HepG2 (cell line): ENCODE results near the gene GPD1. TPM values are rescaled to one million over a fixed set of nuclear protein-coding genes. Genes with fewer than 3 reads are reported as not detected.
A peak's percentile ranks its signal among the peaks of the same experiment; 100 is the strongest.

Source experiments
- ASH2L ChIP-seq: fragments of 300-600, 200-600 bp; sonication (generic); IDR thresholded peaks from 2 replicates; pipeline ENCODE4 v1.7.0; 2017; ENCODE audit warnings: low read depth, mild to moderate bottlenecking, moderate library complexity, mixed read lengths, low read length; ENCODE audit not compliant: insufficient read length
- ATRX ChIP-seq: sonication (generic); formaldehyde crosslinking; IDR thresholded peaks from 2 replicates; pipeline ENCODE4 v1.4.0; 2020; ENCODE audit warnings: missing genetic modification reagents, borderline replicate concordance
- EED ChIP-seq: sonication (generic); formaldehyde crosslinking; IDR thresholded peaks from 2 replicates; pipeline ENCODE4 v1.5.0; 2020; ENCODE audit warnings: mild to moderate bottlenecking, missing genetic modification reagents
- KLF11 ChIP-seq: IDR thresholded peaks from 2 replicates; pipeline ENCODE4 v1.6.1; 2016; ENCODE audit warnings: missing compliant biosample characterization
- KMT2B ChIP-seq: IDR thresholded peaks from 2 replicates; pipeline ENCODE4 v1.6.1; 2016; ENCODE audit warnings: missing genetic modification reagents, missing compliant biosample characterization
- RORA ChIP-seq: sonication (generic); formaldehyde crosslinking; IDR thresholded peaks from 2 replicates; pipeline ENCODE4 v1.5.0; 2020; ENCODE audit warnings: mild to moderate bottlenecking, missing genetic modification reagents, moderate library complexity
- SRY ChIP-seq: sonication (generic); formaldehyde crosslinking; IDR thresholded peaks from 2 replicates; pipeline ENCODE4 v1.8.0; 2022; ENCODE audit warnings: mild to moderate bottlenecking, missing genetic modification reagents
- WIZ ChIP-seq: sonication (generic); formaldehyde crosslinking; IDR thresholded peaks from 2 replicates; pipeline ENCODE4 v1.5.1; 2020; ENCODE audit warnings: mild to moderate bottlenecking, missing genetic modification reagents
- ZBTB38 ChIP-seq: sonication (generic); formaldehyde crosslinking; IDR thresholded peaks from 2 replicates; pipeline ENCODE4 v1.5.1; 2020; ENCODE audit warnings: mild to moderate bottlenecking, missing genetic modification reagents
- ZNF10 ChIP-seq: sonication (generic); formaldehyde crosslinking; IDR thresholded peaks from 2 replicates; pipeline ENCODE4 v1.4.0; 2020; ENCODE audit warnings: mild to moderate bottlenecking, low read depth, missing genetic modification reagents, borderline replicate concordance
- ZNF121 ChIP-seq: sonication (generic); formaldehyde crosslinking; IDR thresholded peaks from 2 replicates; pipeline ENCODE4 v1.5.0; 2020; ENCODE audit warnings: mild to moderate bottlenecking, missing genetic modification reagents
- ZNF234 ChIP-seq: sonication (generic); formaldehyde crosslinking; conservative IDR thresholded peaks from 2 replicates; pipeline ENCODE4 v1.5.1; 2020; ENCODE audit warnings: mild to moderate bottlenecking, missing genetic modification reagents
- ZNF251 ChIP-seq: sonication (generic); formaldehyde crosslinking; IDR thresholded peaks from 2 replicates; pipeline ENCODE4 v1.9.0; 2021; ENCODE audit warnings: mild to moderate bottlenecking, missing genetic modification reagents
- ZNF34 ChIP-seq: sonication (generic); formaldehyde crosslinking; IDR thresholded peaks from 2 replicates; pipeline ENCODE4 v1.4.0; 2020; ENCODE audit warnings: mild to moderate bottlenecking, missing genetic modification reagents, borderline replicate concordance
- ZNF549 ChIP-seq: sonication (generic); formaldehyde crosslinking; IDR thresholded peaks from 2 replicates; pipeline ENCODE4 v1.5.0; 2020; ENCODE audit warnings: missing genetic modification reagents
- ZNF703 ChIP-seq: sonication (generic); formaldehyde crosslinking; IDR thresholded peaks from 2 replicates; pipeline ENCODE4 v1.5.1; 2020; ENCODE audit warnings: missing genetic modification reagents, mild to moderate bottlenecking, moderate library complexity, borderline replicate concordance
- ZNF709 ChIP-seq: sonication (generic); formaldehyde crosslinking; IDR thresholded peaks from 2 replicates; pipeline ENCODE4 v1.5.0; 2020; ENCODE audit warnings: mild to moderate bottlenecking, missing genetic modification reagents
- ZNF737 ChIP-seq: sonication (generic); formaldehyde crosslinking; IDR thresholded peaks from 2 replicates; pipeline ENCODE4 v1.5.0; 2020; ENCODE audit warnings: missing genetic modification reagents, mild to moderate bottlenecking, borderline replicate concordance
- ZNF816 ChIP-seq: sonication (generic); formaldehyde crosslinking; IDR thresholded peaks from 2 replicates; pipeline ENCODE4 v1.8.0; 2022; ENCODE audit warnings: missing genetic modification reagents, mild to moderate bottlenecking, borderline replicate concordance
- polyA plus RNA-seq, 8 experiments: library from polyadenylated mRNA; depleted of rRNA in 3 of 8; stranded (reverse) in 7 of 8; unstranded in 1 of 8; fragments of >200 nt; fragmentation: Illumina TruSeq in 4 of 8; extraction: Trizol in 4 of 8; gene quantifications; 2 replicates each; pipeline versions ENCODE4 v1.2.1 to v1.2.3, GENCODE V29; 2011 to 2016; ENCODE audit warnings: low read depth in 4 of 8, missing spikeins in 1 of 8, mixed read lengths in 1 of 8; ENCODE audit not compliant: insufficient read depth in 1 of 8
- total RNA-seq, 5 experiments: library from RNA; depleted of rRNA; stranded (reverse); fragments of >200 nt; fragmentation: Illumina TruSeq; extraction: Trizol; gene quantifications; 2 replicates each; pipeline ENCODE4 v1.2.3, GENCODE V29; 2016; ENCODE audit warnings: low read depth in 1 of 5
- TF ChIP-seq, protein P1 (sequence below): sonication (generic); formaldehyde crosslinking; IDR thresholded peaks from 2 replicates; pipeline ENCODE4 v1.8.0; 2022; ENCODE audit warnings: mild to moderate bottlenecking, missing genetic modification reagents, moderate library complexity
- TF ChIP-seq, protein P2 (sequence below): IDR thresholded peaks from 2 replicates; pipeline ENCODE4 v1.6.1; 2016; ENCODE audit warnings: low read depth, control low read depth
- TF ChIP-seq, protein P3 (sequence below): sonication (generic); formaldehyde crosslinking; IDR thresholded peaks from 2 replicates; pipeline ENCODE4 v1.8.1; 2022; ENCODE audit warnings: low read depth, mild to moderate bottlenecking, missing genetic modification reagents
- TF ChIP-seq, protein P4 (sequence below): sonication (generic); formaldehyde crosslinking; IDR thresholded peaks from 2 replicates; pipeline ENCODE4 v1.8.1; 2023; ENCODE audit warnings: mild to moderate bottlenecking, moderate library complexity, missing genetic modification reagents

GPD1 gene
- total and polyA plus RNA-seq, 2 of the 13 experiments (the other 11 are each of a cell fraction or from before 2014, with no cell fraction given): 3.7 to 30.6 TPM

DNA sequence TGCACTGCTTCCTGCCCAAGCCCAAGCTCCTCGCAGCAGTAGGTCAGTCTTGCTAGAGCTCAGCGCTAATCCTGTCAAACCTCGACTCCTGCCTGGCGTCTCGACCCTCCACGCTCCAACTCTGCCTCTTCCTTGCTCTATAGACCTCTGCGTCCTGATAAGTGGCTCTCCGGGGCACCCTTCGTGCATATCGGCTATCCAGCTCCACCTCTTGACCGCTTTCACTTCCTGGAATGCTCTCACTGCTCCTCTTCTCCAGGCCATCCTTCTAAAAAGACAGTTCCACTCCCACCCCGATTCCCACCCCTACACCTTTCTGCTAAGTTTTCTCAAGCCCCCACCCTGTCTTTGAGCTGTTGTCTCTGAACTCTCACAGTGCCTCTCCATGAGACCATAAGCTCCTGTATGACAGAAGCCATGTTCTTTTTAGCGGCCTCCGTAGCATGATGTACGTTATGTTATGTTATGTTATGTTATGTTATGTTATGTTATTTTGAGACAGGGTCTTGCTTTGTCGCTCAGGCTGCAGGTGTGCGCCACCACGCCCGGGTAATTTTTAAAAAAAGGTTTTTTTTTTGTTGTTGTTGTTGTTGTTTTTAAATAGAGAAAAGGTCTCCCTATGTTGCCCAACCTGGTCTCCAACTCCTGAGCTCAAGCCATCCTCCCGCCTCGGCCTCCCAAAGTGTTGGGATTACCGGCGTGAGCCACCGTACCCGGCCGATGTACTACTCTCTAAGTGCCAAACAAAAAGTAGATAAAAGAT, 8.8 kb downstream of the GPD1 start (continued):
- TF ChIP-seq ZNF703: no peak
- TF ChIP-seq, protein P1, sequence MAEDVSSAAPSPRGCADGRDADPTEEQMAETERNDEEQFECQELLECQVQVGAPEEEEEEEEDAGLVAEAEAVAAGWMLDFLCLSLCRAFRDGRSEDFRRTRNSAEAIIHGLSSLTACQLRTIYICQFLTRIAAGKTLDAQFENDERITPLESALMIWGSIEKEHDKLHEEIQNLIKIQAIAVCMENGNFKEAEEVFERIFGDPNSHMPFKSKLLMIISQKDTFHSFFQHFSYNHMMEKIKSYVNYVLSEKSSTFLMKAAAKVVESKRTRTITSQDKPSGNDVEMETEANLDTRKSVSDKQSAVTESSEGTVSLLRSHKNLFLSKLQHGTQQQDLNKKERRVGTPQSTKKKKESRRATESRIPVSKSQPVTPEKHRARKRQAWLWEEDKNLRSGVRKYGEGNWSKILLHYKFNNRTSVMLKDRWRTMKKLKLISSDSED (CRISPR knock-in tag): no peak; the same call in 1 of the 2 replicates
- TF ChIP-seq EED (CRISPR knock-in tag): peak; percentile 7; the same call in 1 of the 2 replicates
- TF ChIP-seq WIZ (CRISPR knock-in tag): peak; percentile 58; the same call in 1 of the 2 replicates
- TF ChIP-seq SRY (CRISPR knock-in tag): no peak
- TF ChIP-seq KLF11 (CRISPR knock-in tag): no peak
- TF ChIP-seq KMT2B (CRISPR knock-in tag): 0 out of 2 replicates have a peak, but pooled peaks have one; percentile 5
- no peak for TF ChIP-seq RORA (CRISPR knock-in tag)
- 0 out of 2 replicates have a peak, but pooled peaks have one; percentile 74 for TF ChIP-seq ZNF34 (CRISPR knock-in tag)
- 0 out of 2 replicates have a peak, but pooled peaks have one; percentile 41 for TF ChIP-seq ZNF251 (CRISPR knock-in tag)
- TF ChIP-seq, protein P2, sequence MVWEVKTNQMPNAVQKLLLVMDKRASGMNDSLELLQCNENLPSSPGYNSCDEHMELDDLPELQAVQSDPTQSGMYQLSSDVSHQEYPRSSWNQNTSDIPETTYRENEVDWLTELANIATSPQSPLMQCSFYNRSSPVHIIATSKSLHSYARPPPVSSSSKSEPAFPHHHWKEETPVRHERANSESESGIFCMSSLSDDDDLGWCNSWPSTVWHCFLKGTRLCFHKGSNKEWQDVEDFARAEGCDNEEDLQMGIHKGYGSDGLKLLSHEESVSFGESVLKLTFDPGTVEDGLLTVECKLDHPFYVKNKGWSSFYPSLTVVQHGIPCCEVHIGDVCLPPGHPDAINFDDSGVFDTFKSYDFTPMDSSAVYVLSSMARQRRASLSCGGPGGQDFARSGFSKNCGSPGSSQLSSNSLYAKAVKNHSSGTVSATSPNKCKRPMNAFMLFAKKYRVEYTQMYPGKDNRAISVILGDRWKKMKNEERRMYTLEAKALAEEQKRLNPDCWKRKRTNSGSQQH: no peak
- TF ChIP-seq ASH2L: peak; percentile 22
- no peak for TF ChIP-seq ZNF816 (CRISPR knock-in tag)
- TF ChIP-seq ZNF234 (CRISPR knock-in tag): no peak
- 0 out of 2 replicates have a peak, but pooled peaks have one; percentile 29 for TF ChIP-seq ZNF10 (CRISPR knock-in tag)
- peak; percentile 24; the same call in 1 of the 2 replicates for TF ChIP-seq ZNF709 (CRISPR knock-in tag)
- no peak for TF ChIP-seq ATRX (CRISPR knock-in tag)
- 0 out of 2 replicates have a peak, but pooled peaks have one; percentile 3 for TF ChIP-seq ZNF737 (CRISPR knock-in tag)
- no peak; the same call in none of the 2 replicates for TF ChIP-seq ZBTB38 (CRISPR knock-in tag)
- TF ChIP-seq, protein P3, sequence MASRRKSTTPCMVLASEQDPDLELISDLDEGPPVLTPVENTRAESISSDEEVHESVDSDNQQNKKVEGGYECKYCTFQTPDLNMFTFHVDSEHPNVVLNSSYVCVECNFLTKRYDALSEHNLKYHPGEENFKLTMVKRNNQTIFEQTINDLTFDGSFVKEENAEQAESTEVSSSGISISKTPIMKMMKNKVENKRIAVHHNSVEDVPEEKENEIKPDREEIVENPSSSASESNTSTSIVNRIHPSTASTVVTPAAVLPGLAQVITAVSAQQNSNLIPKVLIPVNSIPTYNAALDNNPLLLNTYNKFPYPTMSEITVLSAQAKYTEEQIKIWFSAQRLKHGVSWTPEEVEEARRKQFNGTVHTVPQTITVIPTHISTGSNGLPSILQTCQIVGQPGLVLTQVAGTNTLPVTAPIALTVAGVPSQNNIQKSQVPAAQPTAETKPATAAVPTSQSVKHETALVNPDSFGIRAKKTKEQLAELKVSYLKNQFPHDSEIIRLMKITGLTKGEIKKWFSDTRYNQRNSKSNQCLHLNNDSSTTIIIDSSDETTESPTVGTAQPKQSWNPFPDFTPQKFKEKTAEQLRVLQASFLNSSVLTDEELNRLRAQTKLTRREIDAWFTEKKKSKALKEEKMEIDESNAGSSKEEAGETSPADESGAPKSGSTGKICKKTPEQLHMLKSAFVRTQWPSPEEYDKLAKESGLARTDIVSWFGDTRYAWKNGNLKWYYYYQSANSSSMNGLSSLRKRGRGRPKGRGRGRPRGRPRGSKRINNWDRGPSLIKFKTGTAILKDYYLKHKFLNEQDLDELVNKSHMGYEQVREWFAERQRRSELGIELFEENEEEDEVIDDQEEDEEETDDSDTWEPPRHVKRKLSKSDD (CRISPR knock-in tag): no peak
- TF ChIP-seq, protein P4, sequence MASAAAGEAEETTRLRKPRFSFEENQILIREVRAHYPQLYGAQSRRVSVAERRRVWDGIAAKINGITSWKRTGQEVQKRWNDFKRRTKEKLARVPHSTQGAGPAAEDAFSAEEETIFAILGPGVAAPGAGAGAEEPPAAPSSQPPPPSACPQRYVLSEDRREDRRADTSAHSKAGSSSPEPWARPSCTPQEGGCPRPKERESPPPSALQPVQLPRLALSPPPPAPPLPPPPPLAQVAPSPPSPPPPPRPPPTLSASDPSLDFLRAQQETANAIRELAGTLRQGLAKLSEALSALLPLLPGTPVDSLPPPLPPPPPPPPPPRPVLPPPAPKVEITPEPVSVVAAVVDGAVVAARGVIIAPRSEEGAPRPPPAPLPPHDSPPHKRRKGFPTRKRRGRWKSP (CRISPR knock-in tag): no peak
- peak; percentile 24; the same call in 1 of the 2 replicates for TF ChIP-seq ZNF121 (CRISPR knock-in tag)
- no peak for TF ChIP-seq ZNF549 (CRISPR knock-in tag)
